Keratinocyte (primary cell): ENCODE results near the gene PTPN4. TPM values are rescaled to one million over a fixed set of nuclear protein-coding genes. Genes with fewer than 3 reads are reported as not detected.

Source experiments
- DNase-seq: peaks from one replicate; pipeline ENCODE4 v3.0.0-alpha.2; 2011; ENCODE audit warnings: low read depth, missing footprints, low spot score
- FAIRE-seq: peaks from 2 replicates; lab custom pipeline; 2011; peaks lifted over from hg19 to GRCh38; lab: Jason Lieb, UNC
- H2AFZ ChIP-seq: 2 replicates; pipeline ENCODE4 v1.6.0; 2012; ENCODE audit warnings: low read length, control low read depth, inconsistent platforms; ENCODE audit not compliant: control insufficient read depth
- H3K27ac ChIP-seq: 2 replicates; pipeline ENCODE4 v1.5.1; 2011; ENCODE audit warnings: low read length; ENCODE audit not compliant: control insufficient read depth, insufficient read depth
- H3K27me3 ChIP-seq: 3 replicates; pipeline ENCODE4 v1.6.0; 2011; ENCODE audit warnings: low read length; ENCODE audit not compliant: control insufficient read depth, insufficient read depth; ENCODE audit errors: extremely low read depth
- H3K36me3 ChIP-seq, 2 experiments: 2 replicates in 1 of 2; 3 replicates in 1 of 2; pipeline ENCODE4 v1.5.1; 2011; ENCODE audit warnings: low read length in 2 of 2, mild to moderate bottlenecking in 1 of 2; ENCODE audit not compliant: control insufficient read depth in 2 of 2, insufficient read depth in 2 of 2; ENCODE audit errors: extremely low read depth in 1 of 2
- H3K4me1 ChIP-seq: 3 replicates; pipeline ENCODE4 v1.5.1; 2011; ENCODE audit warnings: low read length; ENCODE audit not compliant: control insufficient read depth, insufficient read depth; ENCODE audit errors: extremely low read depth
- H3K4me2 ChIP-seq: 3 replicates; pipeline ENCODE4 v1.6.0; 2011; ENCODE audit warnings: low read depth, low read length; ENCODE audit not compliant: control insufficient read depth, insufficient read depth; ENCODE audit errors: extremely low read depth
- H3K4me3 ChIP-seq, 3 experiments: fragments of 200-600 bp in 1 of 3; sonication (generic) in 1 of 3; 2 replicates in 2 of 3; 3 replicates in 1 of 3; pipeline ENCODE4 v1.5.1; 2011 to 2016; ENCODE audit warnings: low read length in 3 of 3, mild to moderate bottlenecking in 3 of 3, control low read depth in 2 of 3, inconsistent platforms in 1 of 3, low read depth in 1 of 3, mixed read lengths in 1 of 3, mixed run types in 1 of 3, moderate library complexity in 1 of 3; ENCODE audit not compliant: control insufficient read depth in 2 of 3, insufficient read depth in 2 of 3; ENCODE audit errors: extremely low read depth in 1 of 3
- H3K79me2 ChIP-seq: 2 replicates; pipeline ENCODE4 v1.6.0; 2012; ENCODE audit warnings: low read length; ENCODE audit not compliant: control insufficient read depth, insufficient read depth
- H3K9ac ChIP-seq: 3 replicates; pipeline ENCODE4 v1.6.0; 2011; ENCODE audit warnings: low read length; ENCODE audit not compliant: control insufficient read depth, insufficient read depth; ENCODE audit errors: extremely low read depth
- H3K9me1 ChIP-seq: 3 replicates; pipeline ENCODE4 v1.6.0; 2011; ENCODE audit warnings: low read length; ENCODE audit not compliant: control insufficient read depth, insufficient read depth; ENCODE audit errors: extremely low read depth
- H3K9me3 ChIP-seq: 2 replicates; pipeline ENCODE4 v1.5.1; 2012; ENCODE audit warnings: low read depth, low read length; ENCODE audit not compliant: control insufficient read depth
- H4K20me1 ChIP-seq: 3 replicates; pipeline ENCODE4 v1.6.0; 2011; ENCODE audit warnings: low read length; ENCODE audit not compliant: control insufficient read depth, insufficient read depth; ENCODE audit errors: extremely low read depth
- EZH2 ChIP-seq: IDR thresholded peaks from one replicate; pipeline ENCODE4 v1.6.1; 2012; ENCODE audit warnings: inconsistent platforms, mild to moderate bottlenecking, low read length, moderate library complexity
- dilution Hi-C: fragments of 300-500 bp; cut with MboI; formaldehyde crosslinking; loops from one replicate; pipeline ENCODE4 v1.7.0; 2020; ENCODE audit warnings: low sequenced_read_pairs; ENCODE audit not compliant: extremely low pct_ligation_motif_present
- polyA plus RNA-seq, 5 experiments: library from polyadenylated mRNA; depleted of rRNA in 3 of 5; stranded (reverse) in 3 of 5; stranded (forward) in 1 of 5; unstranded in 1 of 5; fragments of >200 nt; gene quantifications; 1 replicate in 1 of 5; 2 replicates in 3 of 5; 3 replicates in 1 of 5; pipeline versions ENCODE4 v1.2.1 to v1.2.3, GENCODE V29; 2011 to 2012; ENCODE audit warnings: missing spikeins in 2 of 5, low read depth in 1 of 5, low replicate concordance in 1 of 5
- TF ChIP-seq, protein P1 (sequence below), 3 experiments: IDR thresholded peaks in 1 of 3; conservative IDR thresholded peaks in 1 of 3; optimal IDR thresholded peaks in 1 of 3; 2 replicates in 2 of 3; 3 replicates in 1 of 3; pipeline versions ENCODE3 to v1.5.1; 2011; ENCODE audit warnings: low read length in 3 of 3, mild to moderate bottlenecking in 3 of 3, moderate library complexity in 2 of 3, control low read depth in 1 of 3, inconsistent platforms in 1 of 3; ENCODE audit not compliant: insufficient read depth in 2 of 3; ENCODE audit errors: extremely low read depth in 1 of 3

Gene PTPN4
- polyA plus RNA-seq, 1 donor (not counting 4 experiments of a cell fraction or from before 2014, with no cell fraction given): 20.6 TPM

DNA sequence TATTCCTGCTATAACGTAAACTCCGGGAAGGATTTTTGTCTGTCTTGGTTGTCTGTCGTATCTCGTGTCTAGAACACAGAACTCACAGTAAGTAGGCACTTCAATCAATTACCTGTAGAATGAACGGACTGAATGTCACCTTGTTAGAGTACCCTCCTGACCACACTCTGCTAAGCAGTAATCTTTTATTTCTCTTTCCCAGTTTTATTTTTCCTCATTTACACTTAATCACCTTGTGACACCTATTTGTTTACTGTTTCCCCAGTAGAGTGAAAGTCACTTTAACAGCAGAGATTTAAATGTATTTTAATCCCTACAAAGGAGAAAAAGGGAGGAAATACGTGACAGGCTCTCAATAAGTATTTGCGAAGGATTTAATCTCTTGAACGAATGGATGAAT lies 252.6 kb downstream of the PTPN4 start:
- no peaks in the 10 kb centered on the region for H3K36me3 ChIP-seq
- no peaks in the 10 kb centered on the region for H3K27me3 ChIP-seq
- H3K9me3 ChIP-seq: no peaks in the 10 kb centered on the region
- H3K9me1 ChIP-seq: peaks cover 2% of the 10 kb centered on the region
- H2AFZ ChIP-seq: peak overlapping the region; percentile 89
- H3K4me2 ChIP-seq: peak overlapping the region; percentile 97
- H4K20me1 ChIP-seq: no peaks in the 10 kb centered on the region
- H3K79me2 ChIP-seq: peaks cover 19% of the 10 kb centered on the region
- TF ChIP-seq, protein P1, sequence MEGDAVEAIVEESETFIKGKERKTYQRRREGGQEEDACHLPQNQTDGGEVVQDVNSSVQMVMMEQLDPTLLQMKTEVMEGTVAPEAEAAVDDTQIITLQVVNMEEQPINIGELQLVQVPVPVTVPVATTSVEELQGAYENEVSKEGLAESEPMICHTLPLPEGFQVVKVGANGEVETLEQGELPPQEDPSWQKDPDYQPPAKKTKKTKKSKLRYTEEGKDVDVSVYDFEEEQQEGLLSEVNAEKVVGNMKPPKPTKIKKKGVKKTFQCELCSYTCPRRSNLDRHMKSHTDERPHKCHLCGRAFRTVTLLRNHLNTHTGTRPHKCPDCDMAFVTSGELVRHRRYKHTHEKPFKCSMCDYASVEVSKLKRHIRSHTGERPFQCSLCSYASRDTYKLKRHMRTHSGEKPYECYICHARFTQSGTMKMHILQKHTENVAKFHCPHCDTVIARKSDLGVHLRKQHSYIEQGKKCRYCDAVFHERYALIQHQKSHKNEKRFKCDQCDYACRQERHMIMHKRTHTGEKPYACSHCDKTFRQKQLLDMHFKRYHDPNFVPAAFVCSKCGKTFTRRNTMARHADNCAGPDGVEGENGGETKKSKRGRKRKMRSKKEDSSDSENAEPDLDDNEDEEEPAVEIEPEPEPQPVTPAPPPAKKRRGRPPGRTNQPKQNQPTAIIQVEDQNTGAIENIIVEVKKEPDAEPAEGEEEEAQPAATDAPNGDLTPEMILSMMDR (optimal IDR thresholded peaks at IDR 0.05 in 1 of 3, IDR thresholded peaks at IDR 0.05 in 1 of 3, conservative IDR thresholded peaks at IDR 0.05 in 1 of 3; ENCODE audit: extremely low read depth in 1 of 3, insufficient read depth in 2 of 3, low read length in 3 of 3): no peak
- no peak for TF ChIP-seq EZH2
- H3K9ac ChIP-seq: peak overlapping the region; percentile 90
- DNase-seq (no peak), FAIRE-seq (no peak)
- dilution Hi-C loops: no loop called here
- peaks cover 17% of the 10 kb centered on the region for H3K4me1 ChIP-seq
- H3K4me3 ChIP-seq: peak overlapping the region; percentile 79 to 88 (median 88)
- peak overlapping the region; percentile 66 for H3K27ac ChIP-seq

- H3K9me3 ChIP-seq: no peaks in the 10 kb centered on the region
- DNase-seq: no peak
- H3K27me3 ChIP-seq: no peaks in the 10 kb centered on the region
- peaks cover 19% of the 10 kb centered on the region for H3K79me2 ChIP-seq
- H3K4me1 ChIP-seq: peaks cover 17% of the 10 kb centered on the region
- H3K9me1 ChIP-seq: peaks cover 2% of the 10 kb centered on the region
- peak within 1 kb of the TSS; percentile 97 for H3K4me2 ChIP-seq
- no peaks in the 10 kb centered on the region for H3K36me3 ChIP-seq
- H3K27ac ChIP-seq: peak within 1 kb of the TSS; percentile 74
- peak; percentile 5 for FAIRE-seq
- H4K20me1 ChIP-seq: no peaks in the 10 kb centered on the region
- peak within 1 kb of the TSS; percentile 89 for H2AFZ ChIP-seq
- H3K9ac ChIP-seq: peak within 1 kb of the TSS; percentile 90
- dilution Hi-C loops: no loop called here
- peak within 1 kb of the TSS; percentile 79 to 88 (median 88) for H3K4me3 ChIP-seq
- no peak for TF ChIP-seq EZH2
- TF ChIP-seq, protein P1 (optimal IDR thresholded peaks at IDR 0.05 in 1 of 3, IDR thresholded peaks at IDR 0.05 in 1 of 3, conservative IDR thresholded peaks at IDR 0.05 in 1 of 3; ENCODE audit: extremely low read depth in 1 of 3, insufficient read depth in 2 of 3, low read length in 3 of 3): no peak
Observed at GRCh38 chr2:120012771-120013596, 253.3 kb downstream of the PTPN4 start, which contains the start of gene EPB41L5. TSS of gene EPB41L5 (plus strand) at chr2:120013077. CDS start at chr2:120019085, 6,008 bp downstream.
